ENCODE data around the gene MYH7B.
A peak's percentile ranks its signal among the peaks of the same experiment; 100 is the strongest.

Gene MYH7B

GRCh38 chr20:34955231-34956040 lies at the start of gene MYH7B, which contains the start of gene GSS:
Gene MYH7B (plus strand): TSS chr20:34955868. CDS start chr20:34978006, 22,138 bp downstream.
Gene GSS (minus strand): TSS chr20:34955806. CDS start chr20:34951852, 3,954 bp downstream.
- DNase-seq (ENCODE audit: low read depth in 2 of 2, low spot score in 1 of 2): peak; percentile 93 to 95

- DNase-seq (ENCODE audit: low read depth in 2 of 2, low spot score in 1 of 2): no peak
Observed at GRCh38 chr20:34907616-34908469, 47.8 kb upstream of the MYH7B start.

- no peak for DNase-seq (ENCODE audit: low read depth in 2 of 2, low spot score in 1 of 2)
Observed at GRCh38 chr20:34915131-34915530, 40.5 kb upstream of the MYH7B start.

GRCh38 chr20:34915749-34916455 lies 39.8 kb upstream of the MYH7B start:
- no peak for DNase-seq (ENCODE audit: low read depth in 2 of 2, low spot score in 1 of 2)

- DNase-seq (ENCODE audit: low read depth in 2 of 2, low spot score in 1 of 2): no peak
Observed at GRCh38 chr20:34916774-34917354, 38.8 kb upstream of the MYH7B start.

GRCh38 chr20:34920055-34920454 lies 35.6 kb upstream of the MYH7B start:
- no peak for DNase-seq (ENCODE audit: low read depth in 2 of 2, low spot score in 1 of 2)

- DNase-seq (ENCODE audit: low read depth in 2 of 2, low spot score in 1 of 2): no peak
Observed at GRCh38 chr20:34921436-34921835, 34.2 kb upstream of the MYH7B start.

- no peak for DNase-seq (ENCODE audit: low read depth in 2 of 2, low spot score in 1 of 2)
Observed at GRCh38 chr20:34922654-34923381, 32.9 kb upstream of the MYH7B start.

GRCh38 chr20:34923414-34923813 lies 32.3 kb upstream of the MYH7B start:
- no peak for DNase-seq (ENCODE audit: low read depth in 2 of 2, low spot score in 1 of 2)

GRCh38 chr20:34925341-34925740 lies 30.3 kb upstream of the MYH7B start:
- no peak for DNase-seq (ENCODE audit: low read depth in 2 of 2, low spot score in 1 of 2)

- DNase-seq (ENCODE audit: low read depth in 2 of 2, low spot score in 1 of 2): no peak
Observed at GRCh38 chr20:34925981-34926380, 29.7 kb upstream of the MYH7B start.

- no peak for DNase-seq (ENCODE audit: low read depth in 2 of 2, low spot score in 1 of 2)
Observed at GRCh38 chr20:34926581-34926980, 29.1 kb upstream of the MYH7B start.

- DNase-seq (ENCODE audit: low read depth in 2 of 2, low spot score in 1 of 2): no peak
Observed at GRCh38 chr20:34927736-34928135, 27.9 kb upstream of the MYH7B start.

- no peak for DNase-seq (ENCODE audit: low read depth in 2 of 2, low spot score in 1 of 2)
Observed at GRCh38 chr20:34928411-34928810, 27.3 kb upstream of the MYH7B start.

- no peak for DNase-seq (ENCODE audit: low read depth in 2 of 2, low spot score in 1 of 2)
Observed at GRCh38 chr20:34931771-34932170, 23.9 kb upstream of the MYH7B start.

GRCh38 chr20:34938466-34939163 lies 17.1 kb upstream of the MYH7B start:
- no peak for DNase-seq (ENCODE audit: low read depth in 2 of 2, low spot score in 1 of 2)

- no peak for DNase-seq (ENCODE audit: low read depth in 2 of 2, low spot score in 1 of 2)
Observed at GRCh38 chr20:34940081-34940481, 15.6 kb upstream of the MYH7B start.

- DNase-seq (ENCODE audit: low read depth in 2 of 2, low spot score in 1 of 2): no peak
Observed at GRCh38 chr20:34941226-34941625, 14.4 kb upstream of the MYH7B start.

- DNase-seq (ENCODE audit: low read depth in 2 of 2, low spot score in 1 of 2): no peak
Observed at GRCh38 chr20:34942301-34942700, 13.4 kb upstream of the MYH7B start.

All from stimulated activated CD8-positive, alpha-beta memory T cell treated with anti-CD3 and anti-CD28 coated beads, Interleukin-4, amount 100 ng/mL, for 1 hour (primary cell).